AG04450 (cell line): Measurements from ENCODE around the gene TMEM131. TPM values are rescaled to one million over a fixed set of nuclear protein-coding genes. Genes with fewer than 3 reads are reported as not detected.

Experiments
- CTCF ChIA-PET: fragments of 300-600, 350-600 bp; formaldehyde crosslinking; extraction: SDS; loops from one replicate; lab custom pipeline; 2022; ENCODE audit warnings: antibody characterized with exemption, inconsistent platforms; lab: Charles Lee
- POLR2A ChIA-PET: fragments of 350-600 bp; formaldehyde crosslinking; extraction: SDS; loops from one replicate; lab custom pipeline; 2021; ENCODE audit warnings: antibody characterized with exemption, inconsistent platforms; lab: Yijun Ruan, JAX
- DNase-seq: peaks from one replicate; pipeline ENCODE4 v3.0.0-alpha.2; 2011; ENCODE audit warnings: low read depth, low spot score
- H3K27ac ChIP-seq: one replicate; pipeline ENCODE4 v1.5.1; 2012; ENCODE audit warnings: low read depth, low read length, control low read depth
- H3K27me3 ChIP-seq: one replicate; pipeline ENCODE4 v1.6.0; 2012; ENCODE audit warnings: low read length; ENCODE audit not compliant: control insufficient read depth, insufficient read depth
- H3K4me3 ChIP-seq: 2 replicates; pipeline ENCODE4 v1.5.1; 2011; ENCODE audit warnings: mild to moderate bottlenecking, low read depth, low read length, control low read depth
- H3K9me3 ChIP-seq: 2 replicates; pipeline ENCODE4 v1.5.1; 2012; ENCODE audit warnings: low read length; ENCODE audit not compliant: control insufficient read depth, insufficient read depth
- polyA plus RNA-seq: library from polyadenylated mRNA; depleted of rRNA; stranded (reverse); fragments of >200 nt; gene quantifications from 2 replicates; pipeline ENCODE4 v1.2.3, GENCODE V29; 2011
- TF ChIP-seq, protein P1 (sequence below): IDR thresholded peaks from 2 replicates; pipeline ENCODE4 v1.5.1; 2011; ENCODE audit warnings: low read depth, low read length, control low read depth, inconsistent platforms

Gene TMEM131
- polyA plus RNA-seq, 1 experiment = 24.4 TPM

- TF ChIP-seq, protein P1, sequence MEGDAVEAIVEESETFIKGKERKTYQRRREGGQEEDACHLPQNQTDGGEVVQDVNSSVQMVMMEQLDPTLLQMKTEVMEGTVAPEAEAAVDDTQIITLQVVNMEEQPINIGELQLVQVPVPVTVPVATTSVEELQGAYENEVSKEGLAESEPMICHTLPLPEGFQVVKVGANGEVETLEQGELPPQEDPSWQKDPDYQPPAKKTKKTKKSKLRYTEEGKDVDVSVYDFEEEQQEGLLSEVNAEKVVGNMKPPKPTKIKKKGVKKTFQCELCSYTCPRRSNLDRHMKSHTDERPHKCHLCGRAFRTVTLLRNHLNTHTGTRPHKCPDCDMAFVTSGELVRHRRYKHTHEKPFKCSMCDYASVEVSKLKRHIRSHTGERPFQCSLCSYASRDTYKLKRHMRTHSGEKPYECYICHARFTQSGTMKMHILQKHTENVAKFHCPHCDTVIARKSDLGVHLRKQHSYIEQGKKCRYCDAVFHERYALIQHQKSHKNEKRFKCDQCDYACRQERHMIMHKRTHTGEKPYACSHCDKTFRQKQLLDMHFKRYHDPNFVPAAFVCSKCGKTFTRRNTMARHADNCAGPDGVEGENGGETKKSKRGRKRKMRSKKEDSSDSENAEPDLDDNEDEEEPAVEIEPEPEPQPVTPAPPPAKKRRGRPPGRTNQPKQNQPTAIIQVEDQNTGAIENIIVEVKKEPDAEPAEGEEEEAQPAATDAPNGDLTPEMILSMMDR = no peak
- no peak for DNase-seq
- Histone ChIP-seq H3K4me3 (no peak overlapping the region), H3K27me3 (no peaks in the 10 kb centered on the region), H3K9me3 (no peaks in the 10 kb centered on the region; the same call in 1 of the 2 replicates), H3K27ac (no peak overlapping the region)
- ChIA-PET CTCF (interaction anchor here (1.3 to 4.8 kb wide), 3 partner anchors 9 to 472 kb away, joined by 6 to 42 read pairs (median 9); no protein-coding TSS in a partner anchor), POLR2A (no interaction called here)
Measured at GRCh38 chr2:97797355-97797754, 198.4 kb downstream of the TMEM131 start.

DNA sequence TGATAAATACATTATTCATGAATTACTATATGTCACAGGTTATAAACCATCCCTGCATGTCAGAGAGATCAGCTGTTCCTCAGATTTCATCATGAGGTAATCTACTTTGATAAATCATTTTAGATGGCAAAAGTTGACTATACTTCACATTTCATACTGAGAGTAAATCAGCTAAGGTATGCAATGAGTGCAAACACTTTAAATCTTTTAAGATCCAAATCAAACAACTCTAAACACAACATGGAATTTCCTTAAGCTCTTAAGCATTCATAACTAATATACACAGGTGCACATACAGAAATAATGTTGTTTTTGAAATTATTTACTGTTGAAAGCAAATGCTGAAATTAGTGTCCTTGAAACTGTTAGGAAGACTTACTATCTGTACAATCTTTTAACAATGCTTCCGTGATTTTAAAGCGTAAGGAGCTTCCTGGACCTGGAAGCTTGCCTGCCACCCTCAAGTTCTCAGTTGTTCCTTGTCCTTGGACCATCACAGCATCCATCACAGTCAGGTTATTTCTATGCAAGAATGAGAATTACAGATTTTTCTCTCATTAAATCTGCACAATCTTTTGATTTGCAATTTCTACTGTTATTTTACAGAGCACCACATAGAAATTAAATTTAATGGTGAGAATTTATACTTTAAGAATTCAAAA lies 199.2 kb downstream of the TMEM131 start:
- H3K4me3 ChIP-seq = no peak overlapping the region
- DNase-seq = no peak
- H3K9me3 ChIP-seq = no peaks in the 10 kb centered on the region; the same call in 1 of the 2 replicates
- no peaks in the 10 kb centered on the region for H3K27me3 ChIP-seq
- no peak overlapping the region for H3K27ac ChIP-seq
- TF ChIP-seq, protein P1 = no peak
- CTCF ChIA-PET = interaction anchor here (2.3 to 4.8 kb wide), 2 partner anchors 9 to 473 kb away, joined by 9 to 42 read pairs; no protein-coding TSS in a partner anchor
- POLR2A ChIA-PET = no interaction called here

DNA sequence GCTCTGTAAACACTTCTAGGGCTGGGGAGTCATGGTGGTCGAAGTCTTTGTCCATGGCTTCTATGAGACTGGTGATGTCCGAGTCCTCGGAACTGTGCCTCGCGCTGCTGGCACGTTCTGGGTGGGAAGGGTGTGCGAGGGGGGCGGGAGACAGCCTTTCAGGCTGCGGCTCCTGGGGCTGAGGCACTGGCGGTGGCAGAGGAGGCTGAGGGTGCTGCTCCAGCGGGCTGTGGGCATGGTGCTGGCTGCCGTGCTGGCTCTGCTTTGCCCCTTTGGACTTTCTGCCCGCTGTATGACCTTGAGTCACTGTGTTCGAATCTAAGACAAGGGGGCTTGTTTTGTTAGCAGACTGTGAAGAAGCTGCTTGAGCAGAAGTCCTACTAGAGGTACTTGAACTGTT lies 203.3 kb downstream of the TMEM131 start:
- ChIA-PET CTCF (interaction anchor here (0.6 to 2.5 kb wide), 3 partner anchors 14 to 93 kb away, joined by 4 to 13 read pairs (median 6); no protein-coding TSS in a partner anchor), POLR2A (no interaction called here)
- Histone ChIP-seq H3K9me3 (no peaks in the 10 kb centered on the region; the same call in 1 of the 2 replicates), H3K4me3 (no peak overlapping the region), H3K27me3 (no peaks in the 10 kb centered on the region), H3K27ac (no peak overlapping the region)
- TF ChIP-seq, protein P1 = no peak
- DNase-seq = no peak

- ChIA-PET POLR2A (no interaction called here), CTCF (no interaction called here)
- DNase-seq = no peak
- TF ChIP-seq, protein P1 = no peak
- no peak overlapping the region for H3K4me3 ChIP-seq
- no peaks in the 10 kb centered on the region; the same call in 1 of the 2 replicates for H3K9me3 ChIP-seq
- H3K27ac ChIP-seq = no peak overlapping the region
- no peaks in the 10 kb centered on the region for H3K27me3 ChIP-seq
Measured at GRCh38 chr2:97788986-97789644, 206.6 kb downstream of the TMEM131 start.

DNA sequence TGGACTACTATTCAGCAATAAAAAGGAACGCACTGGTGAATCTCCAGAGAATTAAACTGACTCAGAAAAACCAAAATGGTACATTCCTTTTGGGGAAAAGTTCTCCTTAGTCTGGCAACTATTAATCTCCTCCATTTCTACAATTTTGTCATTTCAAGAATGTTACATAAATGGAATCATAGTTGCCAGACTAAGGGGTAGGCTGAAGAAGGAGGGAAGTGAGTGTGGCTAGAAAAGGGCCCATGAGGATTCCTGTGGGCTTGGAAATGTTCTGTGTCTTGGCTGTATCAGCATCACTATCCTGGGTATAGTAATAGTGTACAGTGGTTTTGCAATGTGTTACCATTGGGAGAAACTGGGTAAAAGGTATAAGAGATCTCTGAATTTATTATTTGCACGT lies 209.9 kb downstream of the TMEM131 start:
- Histone ChIP-seq H3K4me3 (no peak overlapping the region), H3K27me3 (no peaks in the 10 kb centered on the region), H3K27ac (no peak overlapping the region), H3K9me3 (no peaks in the 10 kb centered on the region)
- no peak for DNase-seq
- ChIA-PET POLR2A (no interaction called here), CTCF (no interaction called here)
- TF ChIP-seq, protein P1 = no peak
